ENCODE data around the gene TRPV4. TPM values are rescaled to one million over a fixed set of nuclear protein-coding genes. Genes with fewer than 3 reads are reported as not detected.

Gene TRPV4
- total RNA-seq, 2 donors from 2014 or later, result 2.0 to 5.7 TPM

DNA sequence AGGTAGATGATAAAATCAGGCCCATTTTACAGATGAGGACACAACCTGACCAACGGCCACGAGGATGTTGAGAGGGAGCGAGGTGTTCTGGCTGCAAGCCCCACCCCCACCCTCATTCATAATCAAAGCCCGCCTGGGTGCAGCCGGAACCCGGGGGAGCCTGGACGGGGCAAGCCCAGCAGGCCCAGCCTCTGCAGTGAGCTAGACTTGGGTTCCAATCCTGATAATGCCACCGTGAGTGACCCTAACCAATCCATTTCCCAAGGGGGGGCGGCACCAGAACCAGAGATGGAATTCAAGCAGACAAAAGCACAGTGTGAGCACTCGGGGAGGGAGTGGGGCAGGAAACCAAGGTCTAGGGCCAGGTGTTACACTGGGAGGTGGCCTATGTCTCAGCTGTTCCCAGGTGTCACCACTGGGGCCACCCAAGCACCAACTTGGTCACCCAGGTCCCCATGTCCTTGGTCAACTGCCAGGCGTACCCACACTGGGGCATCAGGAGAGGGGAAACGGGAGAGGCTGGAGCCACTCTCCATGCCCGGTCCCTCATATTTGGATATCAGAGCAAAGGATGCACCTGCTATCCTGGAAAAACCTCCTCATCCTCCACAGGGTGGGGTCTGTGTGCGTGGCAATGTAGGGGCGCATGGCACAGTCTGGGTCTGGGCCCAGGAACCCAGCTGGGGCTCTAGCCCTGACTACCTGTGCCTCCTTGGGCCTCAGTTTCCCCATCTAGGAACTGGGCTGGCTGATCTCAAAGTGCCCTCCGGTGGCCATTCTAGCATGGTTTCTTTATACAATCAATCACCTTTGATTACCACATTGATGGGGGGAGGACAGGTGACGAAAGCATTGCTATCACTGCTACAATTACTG is 61.2 kb downstream of the TRPV4 start:
- TF ChIP-seq, protein P1, sequence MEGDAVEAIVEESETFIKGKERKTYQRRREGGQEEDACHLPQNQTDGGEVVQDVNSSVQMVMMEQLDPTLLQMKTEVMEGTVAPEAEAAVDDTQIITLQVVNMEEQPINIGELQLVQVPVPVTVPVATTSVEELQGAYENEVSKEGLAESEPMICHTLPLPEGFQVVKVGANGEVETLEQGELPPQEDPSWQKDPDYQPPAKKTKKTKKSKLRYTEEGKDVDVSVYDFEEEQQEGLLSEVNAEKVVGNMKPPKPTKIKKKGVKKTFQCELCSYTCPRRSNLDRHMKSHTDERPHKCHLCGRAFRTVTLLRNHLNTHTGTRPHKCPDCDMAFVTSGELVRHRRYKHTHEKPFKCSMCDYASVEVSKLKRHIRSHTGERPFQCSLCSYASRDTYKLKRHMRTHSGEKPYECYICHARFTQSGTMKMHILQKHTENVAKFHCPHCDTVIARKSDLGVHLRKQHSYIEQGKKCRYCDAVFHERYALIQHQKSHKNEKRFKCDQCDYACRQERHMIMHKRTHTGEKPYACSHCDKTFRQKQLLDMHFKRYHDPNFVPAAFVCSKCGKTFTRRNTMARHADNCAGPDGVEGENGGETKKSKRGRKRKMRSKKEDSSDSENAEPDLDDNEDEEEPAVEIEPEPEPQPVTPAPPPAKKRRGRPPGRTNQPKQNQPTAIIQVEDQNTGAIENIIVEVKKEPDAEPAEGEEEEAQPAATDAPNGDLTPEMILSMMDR (IDR thresholded peaks at IDR 0.05), result no peak
- Histone ChIP-seq H3K4me3 (no peak overlapping the region), H3K36me3 (no peaks in the 10 kb centered on the region), H3K27ac (no peak overlapping the region), H3K27me3 (replicated peaks; ENCODE audit: insufficient read depth) (no peaks in the 10 kb centered on the region), H3K4me1 (ENCODE audit: control insufficient read depth in 1 of 2, low read depth in 2 of 2) (no peaks in the 10 kb centered on the region), H3K9me3 (no peaks in the 10 kb centered on the region)
- no peak for DNase-seq (ENCODE audit: low spot score)
- ATAC-seq (ENCODE audit: insufficient number of reproducible peaks, low FRiP score, low read depth), result no peak

DNA sequence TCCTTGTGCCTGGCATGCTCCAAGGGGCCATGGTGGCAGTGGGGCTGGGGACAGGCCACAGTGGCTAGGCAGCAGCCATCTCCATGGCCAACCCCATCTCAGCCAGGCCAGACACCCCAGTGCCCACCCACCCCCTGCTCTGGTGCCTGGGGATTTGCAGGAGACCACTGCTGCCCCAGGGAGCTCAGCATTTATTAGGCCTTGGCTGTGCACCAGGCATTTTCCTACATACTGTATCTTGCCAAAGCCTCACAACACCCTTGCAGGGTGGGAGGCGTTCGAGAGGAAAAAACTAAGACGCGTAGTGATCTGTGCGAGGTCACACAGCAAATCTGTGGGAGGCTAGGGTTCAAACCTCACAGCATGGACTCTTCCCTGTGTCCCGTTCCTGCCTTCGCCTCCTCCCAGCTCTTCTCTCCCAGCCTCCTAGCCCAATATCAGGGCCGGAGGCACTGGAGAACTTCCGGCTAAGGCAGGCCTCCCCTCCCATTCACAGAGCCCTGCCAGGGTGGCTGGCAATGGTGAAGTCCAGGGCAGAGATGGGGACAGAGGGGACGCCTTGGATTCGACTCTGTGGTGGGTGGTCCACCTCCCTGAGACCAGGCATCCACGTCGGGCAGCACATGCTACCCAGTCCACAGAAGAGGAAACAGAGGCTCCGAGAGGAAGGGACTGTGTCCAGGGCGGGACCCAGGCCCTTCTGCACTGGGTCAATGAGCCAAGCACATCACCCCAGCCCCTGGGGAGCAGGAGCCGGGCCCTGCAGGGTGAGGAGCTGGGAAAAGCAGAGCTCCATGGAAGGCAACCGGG is 62.1 kb downstream of the TRPV4 start:
- DNase-seq (ENCODE audit: low spot score), result no peak
- TF ChIP-seq, protein P1 (IDR thresholded peaks at IDR 0.05), result no peak
- H3K4me1 ChIP-seq (ENCODE audit: control insufficient read depth in 1 of 2, low read depth in 2 of 2), result no peaks in the 10 kb centered on the region
- no peak overlapping the region for H3K4me3 ChIP-seq
- no peak overlapping the region for H3K27ac ChIP-seq
- no peaks in the 10 kb centered on the region for H3K27me3 ChIP-seq (replicated peaks; ENCODE audit: insufficient read depth)
- no peaks in the 10 kb centered on the region for H3K36me3 ChIP-seq
- no peaks in the 10 kb centered on the region for H3K9me3 ChIP-seq
- no peak for ATAC-seq (ENCODE audit: insufficient number of reproducible peaks, low FRiP score, low read depth)

DNA sequence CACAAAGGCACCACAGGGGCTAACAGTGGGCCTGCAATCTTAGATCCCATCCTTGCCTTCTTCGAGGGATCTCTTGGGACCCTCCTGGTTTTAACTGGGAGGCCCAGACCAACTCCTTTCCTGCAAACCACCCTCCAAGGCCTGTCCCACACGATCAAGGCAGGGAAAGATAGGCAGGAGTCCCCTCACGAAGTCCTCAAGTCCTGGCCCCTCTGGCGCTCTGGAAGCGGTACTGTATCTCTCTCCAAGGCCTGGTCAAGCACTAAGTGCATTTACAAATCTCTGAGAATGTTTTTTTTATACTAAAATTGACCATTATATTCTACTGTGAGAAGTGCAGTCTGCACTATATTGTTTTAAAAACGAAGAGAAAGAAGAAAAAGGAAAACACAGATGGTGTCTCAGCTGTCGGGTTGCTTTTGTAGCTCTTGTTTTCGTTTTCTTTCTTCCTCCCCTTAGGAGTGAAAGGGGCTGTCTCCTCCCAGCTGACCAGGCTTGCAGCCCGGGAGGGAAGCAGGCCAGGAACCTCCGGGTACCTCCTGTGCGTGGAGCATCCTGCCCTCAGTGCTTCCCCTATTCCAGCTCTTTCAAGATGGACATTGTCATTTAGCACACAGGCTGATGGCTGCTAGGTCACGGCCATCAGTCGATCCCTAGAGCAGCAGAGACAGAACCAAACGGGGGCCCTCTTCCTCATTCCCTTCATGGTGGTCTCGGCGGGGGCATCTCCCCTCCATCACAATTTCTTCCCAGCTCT is 62.9 kb downstream of the TRPV4 start:
- Histone ChIP-seq H3K9me3 (no peaks in the 10 kb centered on the region), H3K4me3 (no peak overlapping the region), H3K27me3 (replicated peaks; ENCODE audit: insufficient read depth) (no peaks in the 10 kb centered on the region), H3K27ac (no peak overlapping the region), H3K4me1 (ENCODE audit: control insufficient read depth in 1 of 2, low read depth in 2 of 2) (no peaks in the 10 kb centered on the region), H3K36me3 (no peaks in the 10 kb centered on the region)
- DNase-seq (ENCODE audit: low spot score), result no peak
- TF ChIP-seq, protein P1 (IDR thresholded peaks at IDR 0.05), result no peak
- no peak for ATAC-seq (ENCODE audit: insufficient number of reproducible peaks, low FRiP score, low read depth)

DNA sequence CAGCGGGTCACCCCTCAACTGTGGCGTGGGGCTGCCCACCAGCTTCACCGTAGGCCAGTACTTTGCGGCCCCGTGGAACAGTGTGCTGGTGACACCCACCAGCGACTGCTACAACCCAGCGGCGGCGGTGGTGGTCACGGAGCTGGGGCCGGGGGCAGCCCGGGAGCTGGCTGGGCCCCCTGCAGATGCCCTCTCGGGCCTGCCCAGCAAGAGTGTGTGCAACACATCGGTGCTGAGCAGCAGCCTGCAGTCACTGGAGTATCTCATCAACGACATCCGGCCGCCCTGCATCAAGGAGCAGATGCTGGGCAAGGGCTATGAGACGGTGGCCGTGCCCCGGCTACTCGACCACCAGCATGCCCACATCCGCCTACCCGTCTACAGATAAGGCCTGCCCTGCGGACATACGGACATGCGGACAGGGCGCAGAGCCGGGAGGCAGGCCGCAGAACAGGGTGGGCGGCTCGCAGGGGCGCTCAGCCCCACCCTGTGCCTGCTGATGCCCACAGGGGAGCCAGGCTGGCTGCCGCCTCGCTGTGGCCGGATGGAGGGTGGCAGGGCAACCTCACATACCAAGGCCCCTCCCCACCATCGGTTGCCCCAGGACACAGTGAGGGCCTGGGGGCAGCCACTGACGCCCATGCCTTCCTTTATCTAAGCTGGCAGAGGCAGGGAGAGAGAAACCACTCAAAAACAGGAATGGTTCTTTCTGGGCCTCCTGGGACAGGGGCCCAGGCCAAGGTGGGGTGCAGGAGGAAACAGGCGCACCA is 64.1 kb downstream of the TRPV4 start:
- Histone ChIP-seq H3K27ac (no peak overlapping the region), H3K4me1 (ENCODE audit: control insufficient read depth in 1 of 2, low read depth in 2 of 2) (no peaks in the 10 kb centered on the region)
- no peak for ATAC-seq (ENCODE audit: insufficient number of reproducible peaks, low FRiP score, low read depth)

More for the DNA sequence above, 64.1 kb downstream of the TRPV4 start:
- TF ChIP-seq, protein P1 (IDR thresholded peaks at IDR 0.05), result no peak
- DNase-seq (ENCODE audit: low spot score), result no peak
- Histone ChIP-seq H3K4me3 (no peak overlapping the region), H3K36me3 (no peaks in the 10 kb centered on the region), H3K9me3 (no peaks in the 10 kb centered on the region), H3K27me3 (replicated peaks; ENCODE audit: insufficient read depth) (no peaks in the 10 kb centered on the region)
